ENCODE measurements around the gene SORCS2. TPM values are rescaled to one million over a fixed set of nuclear protein-coding genes. Genes with fewer than 3 reads are reported as not detected.

The SORCS2 gene
- total and polyA plus RNA-seq, 2 of the 13 experiments (the other 11 are each of a cell fraction or from before 2014, with no cell fraction given), result 0.82 to 1.0 TPM

DNA sequence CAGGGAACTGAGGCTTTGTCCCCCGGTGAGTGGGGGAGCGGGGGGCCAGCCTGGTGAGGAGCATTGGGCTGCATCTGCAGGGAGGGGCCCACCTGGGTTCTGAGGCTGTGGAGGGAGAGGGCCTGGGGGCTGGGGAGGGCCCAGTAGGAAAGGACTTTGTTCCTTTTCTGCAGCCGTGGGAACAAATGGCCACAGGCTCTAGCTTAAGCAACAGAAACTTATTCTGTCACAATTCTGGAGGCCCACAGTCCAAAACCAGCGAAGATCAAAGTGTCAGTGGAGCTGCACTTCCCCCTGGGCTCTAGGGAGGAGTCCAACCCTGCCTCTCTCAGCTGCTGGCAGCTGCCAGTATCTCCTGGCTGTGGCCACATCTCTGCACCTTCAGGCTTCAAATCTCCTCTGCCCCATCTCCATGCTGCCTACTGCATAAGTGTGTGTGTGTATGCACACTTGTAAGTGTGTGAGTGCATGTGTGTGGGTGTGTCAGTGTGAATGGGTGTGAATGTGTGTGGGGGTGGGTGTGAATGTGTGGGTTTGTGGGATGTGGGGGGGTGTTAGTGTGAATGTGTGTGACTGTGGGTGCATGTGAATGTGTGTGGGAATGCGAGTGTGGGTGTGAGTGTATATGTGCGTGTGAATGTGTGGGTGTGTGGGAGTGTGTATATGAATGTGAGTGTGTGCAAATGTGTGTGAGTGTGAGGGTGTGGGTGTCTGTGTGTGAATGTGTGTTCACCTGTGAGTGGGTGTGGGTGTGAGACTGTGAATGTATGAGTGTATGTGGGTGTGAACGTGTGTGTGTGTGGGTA is 446.8 kb downstream of the SORCS2 start (continued):
- TF ChIP-seq, protein P1, sequence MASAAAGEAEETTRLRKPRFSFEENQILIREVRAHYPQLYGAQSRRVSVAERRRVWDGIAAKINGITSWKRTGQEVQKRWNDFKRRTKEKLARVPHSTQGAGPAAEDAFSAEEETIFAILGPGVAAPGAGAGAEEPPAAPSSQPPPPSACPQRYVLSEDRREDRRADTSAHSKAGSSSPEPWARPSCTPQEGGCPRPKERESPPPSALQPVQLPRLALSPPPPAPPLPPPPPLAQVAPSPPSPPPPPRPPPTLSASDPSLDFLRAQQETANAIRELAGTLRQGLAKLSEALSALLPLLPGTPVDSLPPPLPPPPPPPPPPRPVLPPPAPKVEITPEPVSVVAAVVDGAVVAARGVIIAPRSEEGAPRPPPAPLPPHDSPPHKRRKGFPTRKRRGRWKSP (CRISPR knock-in tag; IDR thresholded peaks at IDR 0.05), result no peak
- TF ChIP-seq POLR2AphosphoS2 (IDR thresholded peaks at IDR 0.05; ENCODE audit: low read depth, low read length), result no peak
- TF ChIP-seq, protein P2, sequence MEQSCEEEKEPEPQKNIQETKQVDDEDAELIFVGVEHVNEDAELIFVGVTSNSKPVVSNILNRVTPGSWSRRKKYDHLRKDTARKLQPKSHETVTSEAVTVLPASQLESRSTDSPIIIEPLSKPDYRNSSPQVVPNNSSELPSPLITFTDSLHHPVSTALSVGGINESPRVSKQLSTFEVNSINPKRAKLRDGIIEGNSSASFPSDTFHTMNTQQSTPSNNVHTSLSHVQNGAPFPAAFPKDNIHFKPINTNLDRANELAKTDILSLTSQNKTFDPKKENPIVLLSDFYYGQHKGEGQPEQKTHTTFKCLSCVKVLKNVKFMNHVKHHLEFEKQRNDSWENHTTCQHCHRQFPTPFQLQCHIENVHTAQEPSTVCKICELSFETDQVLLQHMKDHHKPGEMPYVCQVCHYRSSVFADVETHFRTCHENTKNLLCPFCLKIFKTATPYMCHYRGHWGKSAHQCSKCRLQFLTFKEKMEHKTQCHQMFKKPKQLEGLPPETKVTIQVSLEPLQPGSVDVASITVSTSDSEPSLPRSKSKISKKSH (CRISPR knock-in tag; IDR thresholded peaks at IDR 0.05; ENCODE audit: borderline replicate concordance), result no peak
- TF ChIP-seq SAP130 (CRISPR knock-in tag; IDR thresholded peaks at IDR 0.05; ENCODE audit: low read depth), result peak; percentile 22; the same call in 1 of the 2 replicates
- no peak for TF ChIP-seq RFXAP (CRISPR knock-in tag; IDR thresholded peaks at IDR 0.05; ENCODE audit: borderline replicate concordance)
- no peak for TF ChIP-seq MED8 (CRISPR knock-in tag; IDR thresholded peaks at IDR 0.05; ENCODE audit: insufficient replicate concordance)
- TF ChIP-seq MBNL3 (CRISPR knock-in tag; conservative IDR thresholded peaks at IDR 0.05), result no peak
- no peak for TF ChIP-seq NFKBIZ (CRISPR knock-in tag; IDR thresholded peaks at IDR 0.05)
- TF ChIP-seq, protein P3, sequence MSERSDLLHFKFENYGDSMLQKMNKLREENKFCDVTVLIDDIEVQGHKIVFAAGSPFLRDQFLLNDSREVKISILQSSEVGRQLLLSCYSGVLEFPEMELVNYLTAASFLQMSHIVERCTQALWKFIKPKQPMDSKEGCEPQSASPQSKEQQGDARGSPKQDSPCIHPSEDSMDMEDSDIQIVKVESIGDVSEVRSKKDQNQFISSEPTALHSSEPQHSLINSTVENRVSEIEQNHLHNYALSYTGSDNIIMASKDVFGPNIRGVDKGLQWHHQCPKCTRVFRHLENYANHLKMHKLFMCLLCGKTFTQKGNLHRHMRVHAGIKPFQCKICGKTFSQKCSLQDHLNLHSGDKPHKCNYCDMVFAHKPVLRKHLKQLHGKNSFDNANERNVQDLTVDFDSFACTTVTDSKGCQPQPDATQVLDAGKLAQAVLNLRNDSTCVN (CRISPR knock-in tag; IDR thresholded peaks at IDR 0.05; ENCODE audit: borderline replicate concordance), result peak; percentile 80; the same call in 1 of the 2 replicates
- TF ChIP-seq ZNF549 (CRISPR knock-in tag; IDR thresholded peaks at IDR 0.05), result no peak
- TF ChIP-seq ZBTB21 (CRISPR knock-in tag; IDR thresholded peaks at IDR 0.05), result no peak
- no peak for TF ChIP-seq ZNF703 (CRISPR knock-in tag; IDR thresholded peaks at IDR 0.05; ENCODE audit: borderline replicate concordance)
- TF ChIP-seq MAZ (IDR thresholded peaks at IDR 0.05; ENCODE audit: borderline replicate concordance, low read depth, low read length), result 0 out of 2 replicates have a peak, but pooled peaks have one; percentile 50
- no peak for TF ChIP-seq MAZ (CRISPR knock-in tag; IDR thresholded peaks at IDR 0.05; ENCODE audit: low read depth)
- TF ChIP-seq, protein P4, sequence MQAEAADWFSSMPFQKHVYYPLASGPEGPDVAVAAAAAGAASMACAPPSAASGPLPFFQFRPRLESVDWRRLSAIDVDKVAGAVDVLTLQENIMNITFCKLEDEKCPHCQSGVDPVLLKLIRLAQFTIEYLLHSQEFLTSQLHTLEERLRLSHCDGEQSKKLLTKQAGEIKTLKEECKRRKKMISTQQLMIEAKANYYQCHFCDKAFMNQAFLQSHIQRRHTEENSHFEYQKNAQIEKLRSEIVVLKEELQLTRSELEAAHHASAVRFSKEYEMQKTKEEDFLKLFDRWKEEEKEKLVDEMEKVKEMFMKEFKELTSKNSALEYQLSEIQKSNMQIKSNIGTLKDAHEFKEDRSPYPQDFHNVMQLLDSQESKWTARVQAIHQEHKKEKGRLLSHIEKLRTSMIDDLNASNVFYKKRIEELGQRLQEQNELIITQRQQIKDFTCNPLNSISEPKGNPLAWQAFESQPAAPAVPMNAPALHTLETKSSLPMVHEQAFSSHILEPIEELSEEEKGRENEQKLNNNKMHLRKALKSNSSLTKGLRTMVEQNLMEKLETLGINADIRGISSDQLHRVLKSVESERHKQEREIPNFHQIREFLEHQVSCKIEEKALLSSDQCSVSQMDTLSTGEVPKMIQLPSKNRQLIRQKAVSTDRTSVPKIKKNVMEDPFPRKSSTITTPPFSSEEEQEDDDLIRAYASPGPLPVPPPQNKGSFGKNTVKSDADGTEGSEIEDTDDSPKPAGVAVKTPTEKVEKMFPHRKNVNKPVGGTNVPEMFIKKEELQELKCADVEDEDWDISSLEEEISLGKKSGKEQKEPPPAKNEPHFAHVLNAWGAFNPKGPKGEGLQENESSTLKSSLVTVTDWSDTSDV (CRISPR knock-in tag; IDR thresholded peaks at IDR 0.05), result no peak
- TF ChIP-seq PAWR (CRISPR knock-in tag; IDR thresholded peaks at IDR 0.05; ENCODE audit: borderline replicate concordance), result no peak
- no peak for TF ChIP-seq ZC3H4 (CRISPR knock-in tag; IDR thresholded peaks at IDR 0.05; ENCODE audit: borderline replicate concordance)
- peak; percentile 49 for TF ChIP-seq SKI (IDR thresholded peaks at IDR 0.05; ENCODE audit: partially characterized antibody)
- no peak for TF ChIP-seq ZNF737 (CRISPR knock-in tag; IDR thresholded peaks at IDR 0.05; ENCODE audit: borderline replicate concordance)
- TF ChIP-seq ZNF20 (CRISPR knock-in tag; IDR thresholded peaks at IDR 0.05), result no peak
- TF ChIP-seq GATAD2A (CRISPR knock-in tag; IDR thresholded peaks at IDR 0.05), result peak; percentile 62
- TF ChIP-seq, protein P5, sequence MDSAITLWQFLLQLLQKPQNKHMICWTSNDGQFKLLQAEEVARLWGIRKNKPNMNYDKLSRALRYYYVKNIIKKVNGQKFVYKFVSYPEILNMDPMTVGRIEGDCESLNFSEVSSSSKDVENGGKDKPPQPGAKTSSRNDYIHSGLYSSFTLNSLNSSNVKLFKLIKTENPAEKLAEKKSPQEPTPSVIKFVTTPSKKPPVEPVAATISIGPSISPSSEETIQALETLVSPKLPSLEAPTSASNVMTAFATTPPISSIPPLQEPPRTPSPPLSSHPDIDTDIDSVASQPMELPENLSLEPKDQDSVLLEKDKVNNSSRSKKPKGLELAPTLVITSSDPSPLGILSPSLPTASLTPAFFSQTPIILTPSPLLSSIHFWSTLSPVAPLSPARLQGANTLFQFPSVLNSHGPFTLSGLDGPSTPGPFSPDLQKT (CRISPR knock-in tag; IDR thresholded peaks at IDR 0.05; ENCODE audit: borderline replicate concordance), result no peak
